ENCODE measurements around the gene ENGASE. TPM values are rescaled to one million over a fixed set of nuclear protein-coding genes. Genes with fewer than 3 reads are reported as not detected.

The ENGASE gene
- total and polyA plus RNA-seq, 2 of the 8 experiments (the other 6 are each of a cell fraction or from before 2014, with no cell fraction given) = 9.3 to 36.1 TPM

DNA sequence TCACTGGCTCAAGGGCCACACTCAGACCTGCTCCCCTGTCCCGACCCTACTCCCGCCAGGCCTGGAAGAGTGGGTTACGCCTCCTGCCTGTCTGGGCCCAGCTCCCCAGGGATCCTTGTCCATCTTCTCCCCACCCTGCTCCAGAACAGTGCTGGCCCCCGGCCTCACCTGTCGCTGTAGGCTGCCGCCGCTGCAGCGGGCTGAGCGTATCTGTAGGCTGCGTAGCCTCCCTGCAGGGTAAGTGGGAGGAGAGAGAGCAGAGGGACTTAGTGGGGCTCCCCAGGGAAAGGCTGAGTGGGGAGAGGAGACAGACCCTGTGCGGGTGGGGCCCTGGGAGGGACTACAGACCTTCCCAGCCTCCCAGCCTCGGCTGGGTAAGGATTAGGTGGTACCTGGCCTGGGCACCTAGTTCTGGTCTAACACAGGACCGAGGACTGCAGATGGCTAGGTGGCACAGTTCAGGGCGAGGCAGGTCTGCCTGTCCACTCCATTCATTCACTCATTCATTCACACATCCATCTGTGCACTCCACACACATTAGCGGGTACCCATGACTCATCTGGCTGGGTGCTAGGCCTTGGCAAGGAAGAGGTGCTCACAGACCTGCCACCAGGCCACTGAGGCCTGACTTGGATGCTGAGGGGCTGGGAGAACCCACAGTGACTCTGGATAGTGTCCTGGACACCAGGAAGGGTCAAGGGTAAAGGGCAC, 20.9 kb downstream of the ENGASE start (continued):
- no peak for TF ChIP-seq KDM4A (IDR thresholded peaks at IDR 0.05; ENCODE audit: low read depth, low read length, severe bottlenecking)
